ENCODE data around the gene PBX4.

DNA sequence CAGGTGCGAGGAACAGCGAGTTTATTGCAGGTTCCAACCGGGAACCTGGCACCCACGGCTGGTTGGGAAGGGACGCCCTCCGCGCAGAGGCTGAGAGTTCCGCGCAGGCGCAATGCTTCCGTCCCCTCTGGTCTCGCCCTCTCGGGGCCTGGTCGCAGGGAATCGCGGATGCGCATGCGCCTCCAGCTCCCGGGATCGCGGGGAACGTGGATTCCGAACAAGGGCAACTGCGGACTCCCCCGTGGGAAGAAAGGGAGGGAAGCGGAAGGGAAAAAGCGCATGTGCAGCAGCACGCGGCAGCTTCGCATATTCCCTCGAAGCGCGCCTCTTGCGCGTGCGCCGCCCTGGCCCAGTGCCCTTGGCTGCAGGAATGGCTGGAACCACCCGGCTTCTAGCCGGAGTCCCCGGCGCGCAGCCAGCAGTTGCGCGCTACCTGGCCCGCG is 104.3 kb downstream of the PBX4 start:
- TF ChIP-seq, protein P1, sequence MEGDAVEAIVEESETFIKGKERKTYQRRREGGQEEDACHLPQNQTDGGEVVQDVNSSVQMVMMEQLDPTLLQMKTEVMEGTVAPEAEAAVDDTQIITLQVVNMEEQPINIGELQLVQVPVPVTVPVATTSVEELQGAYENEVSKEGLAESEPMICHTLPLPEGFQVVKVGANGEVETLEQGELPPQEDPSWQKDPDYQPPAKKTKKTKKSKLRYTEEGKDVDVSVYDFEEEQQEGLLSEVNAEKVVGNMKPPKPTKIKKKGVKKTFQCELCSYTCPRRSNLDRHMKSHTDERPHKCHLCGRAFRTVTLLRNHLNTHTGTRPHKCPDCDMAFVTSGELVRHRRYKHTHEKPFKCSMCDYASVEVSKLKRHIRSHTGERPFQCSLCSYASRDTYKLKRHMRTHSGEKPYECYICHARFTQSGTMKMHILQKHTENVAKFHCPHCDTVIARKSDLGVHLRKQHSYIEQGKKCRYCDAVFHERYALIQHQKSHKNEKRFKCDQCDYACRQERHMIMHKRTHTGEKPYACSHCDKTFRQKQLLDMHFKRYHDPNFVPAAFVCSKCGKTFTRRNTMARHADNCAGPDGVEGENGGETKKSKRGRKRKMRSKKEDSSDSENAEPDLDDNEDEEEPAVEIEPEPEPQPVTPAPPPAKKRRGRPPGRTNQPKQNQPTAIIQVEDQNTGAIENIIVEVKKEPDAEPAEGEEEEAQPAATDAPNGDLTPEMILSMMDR (IDR thresholded peaks at IDR 0.05; ENCODE audit: control extremely low read depth in 1 of 3, insufficient read depth in 1 of 3, low read depth in 1 of 3, low read length in 3 of 3): no peak
- no peak for TF ChIP-seq SUZ12 (IDR thresholded peaks at IDR 0.05; ENCODE audit: low read length)
- TF ChIP-seq POLR2A (IDR thresholded peaks at IDR 0.05; ENCODE audit: control extremely low read depth in 1 of 2, low read depth in 2 of 2, low read length in 2 of 2): no peak
- TF ChIP-seq CREB1 (IDR thresholded peaks at IDR 0.05): no peak
- TF ChIP-seq, protein P2, sequence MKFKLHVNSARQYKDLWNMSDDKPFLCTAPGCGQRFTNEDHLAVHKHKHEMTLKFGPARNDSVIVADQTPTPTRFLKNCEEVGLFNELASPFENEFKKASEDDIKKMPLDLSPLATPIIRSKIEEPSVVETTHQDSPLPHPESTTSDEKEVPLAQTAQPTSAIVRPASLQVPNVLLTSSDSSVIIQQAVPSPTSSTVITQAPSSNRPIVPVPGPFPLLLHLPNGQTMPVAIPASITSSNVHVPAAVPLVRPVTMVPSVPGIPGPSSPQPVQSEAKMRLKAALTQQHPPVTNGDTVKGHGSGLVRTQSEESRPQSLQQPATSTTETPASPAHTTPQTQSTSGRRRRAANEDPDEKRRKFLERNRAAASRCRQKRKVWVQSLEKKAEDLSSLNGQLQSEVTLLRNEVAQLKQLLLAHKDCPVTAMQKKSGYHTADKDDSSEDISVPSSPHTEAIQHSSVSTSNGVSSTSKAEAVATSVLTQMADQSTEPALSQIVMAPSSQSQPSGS (IDR thresholded peaks at IDR 0.05; ENCODE audit: low read length): no peak
- no peak for TF ChIP-seq RXRA (IDR thresholded peaks at IDR 0.05; ENCODE audit: insufficient read depth, low read depth, low read length)
- no peak for TF ChIP-seq POLR2AphosphoS5 (IDR thresholded peaks at IDR 0.05; ENCODE audit: low read depth, low read length)
- TF ChIP-seq, protein P3, sequence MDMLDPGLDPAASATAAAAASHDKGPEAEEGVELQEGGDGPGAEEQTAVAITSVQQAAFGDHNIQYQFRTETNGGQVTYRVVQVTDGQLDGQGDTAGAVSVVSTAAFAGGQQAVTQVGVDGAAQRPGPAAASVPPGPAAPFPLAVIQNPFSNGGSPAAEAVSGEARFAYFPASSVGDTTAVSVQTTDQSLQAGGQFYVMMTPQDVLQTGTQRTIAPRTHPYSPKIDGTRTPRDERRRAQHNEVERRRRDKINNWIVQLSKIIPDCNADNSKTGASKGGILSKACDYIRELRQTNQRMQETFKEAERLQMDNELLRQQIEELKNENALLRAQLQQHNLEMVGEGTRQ (IDR thresholded peaks at IDR 0.05; ENCODE audit: low read length): no peak
- no peak for TF ChIP-seq RNF2 (IDR thresholded peaks at IDR 0.05; ENCODE audit: borderline replicate concordance, low read depth, low read length, missing control alignments, poor library complexity, severe bottlenecking)
- TF ChIP-seq, protein P4, sequence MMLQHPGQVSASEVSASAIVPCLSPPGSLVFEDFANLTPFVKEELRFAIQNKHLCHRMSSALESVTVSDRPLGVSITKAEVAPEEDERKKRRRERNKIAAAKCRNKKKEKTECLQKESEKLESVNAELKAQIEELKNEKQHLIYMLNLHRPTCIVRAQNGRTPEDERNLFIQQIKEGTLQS (IDR thresholded peaks at IDR 0.05; ENCODE audit: insufficient read depth, low read depth, low read length): no peak
